Vagina (tissue), 2 donors: ENCODE results near the gene ARHGAP10. TPM values are rescaled to one million over a fixed set of nuclear protein-coding genes. Genes with fewer than 3 reads are reported as not detected.

Experiments used
- DNase-seq, 2 donors: peaks; one replicate each; pipeline ENCODE4 v3.0.0-alpha.2; 2017; ENCODE audit errors: extremely low spot score in 2 of 2
- H3K27ac ChIP-seq: fragments of 200-600 bp; sonication (generic); one replicate; pipeline ENCODE4 v1.5.1; 2019
- H3K27me3 ChIP-seq: fragments of 200-600 bp; sonication (generic); one replicate; pipeline ENCODE4 v1.5.1; 2019
- H3K36me3 ChIP-seq, 2 donors: fragments of 200-600 bp; sonication (generic); one replicate each; pipeline ENCODE4 v1.5.1; 2017 to 2019
- H3K4me1 ChIP-seq: fragments of 200-600 bp; sonication (generic); one replicate; pipeline ENCODE4 v1.5.1; 2019
- H3K4me3 ChIP-seq, 2 donors: fragments of 200-600 bp; sonication (generic); 1 replicate in 1 of 2; 2 replicates in 1 of 2; pipeline ENCODE4 v1.5.1; 2016 to 2019
- H3K9me3 ChIP-seq: fragments of 200-600 bp; sonication (generic); one replicate; pipeline ENCODE4 v1.5.1; 2019
- POLR2A ChIP-seq, 2 donors: fragments of 450-650 bp; IDR thresholded peaks; one replicate each; pipeline ENCODE4 v1.6.1; 2017; ENCODE audit warnings: antibody characterized with exemption in 2 of 2, mild to moderate bottlenecking in 2 of 2, moderate library complexity in 2 of 2
- POLR2AphosphoS5 ChIP-seq, 2 donors: sonication (generic); formaldehyde crosslinking; IDR thresholded peaks; one replicate each; pipeline ENCODE4 v1.9.0; 2017; ENCODE audit warnings: antibody characterized with exemption in 2 of 2, mild to moderate bottlenecking in 2 of 2, low read depth in 1 of 2; ENCODE audit not compliant: insufficient read depth in 1 of 2
- intact Hi-C: fragments of 100-400 bp; cut with DNase I; formaldehyde crosslinking; loops from one replicate; pipeline ENCODE4 v1.15.1; 2023
- total RNA-seq: library from RNA; depleted of rRNA; stranded (reverse); fragments of >200 nt; gene quantifications from one replicate; pipeline ENCODE4 v1.2.3, GENCODE V29; 2016
- TF ChIP-seq, protein P1 (sequence below), 3 experiments: fragments of 450-650 bp in 2 of 3; fragments of 200-600 bp in 1 of 3; sonication (generic) in 1 of 3; IDR thresholded peaks; one replicate each; pipeline ENCODE4 v1.5.1; 2017 to 2019; ENCODE audit warnings: antibody characterized with exemption in 3 of 3, mild to moderate bottlenecking in 2 of 3, moderate library complexity in 2 of 3

Gene ARHGAP10
- total RNA-seq, 1 donor from 2014 or later = 55.5 TPM

DNA sequence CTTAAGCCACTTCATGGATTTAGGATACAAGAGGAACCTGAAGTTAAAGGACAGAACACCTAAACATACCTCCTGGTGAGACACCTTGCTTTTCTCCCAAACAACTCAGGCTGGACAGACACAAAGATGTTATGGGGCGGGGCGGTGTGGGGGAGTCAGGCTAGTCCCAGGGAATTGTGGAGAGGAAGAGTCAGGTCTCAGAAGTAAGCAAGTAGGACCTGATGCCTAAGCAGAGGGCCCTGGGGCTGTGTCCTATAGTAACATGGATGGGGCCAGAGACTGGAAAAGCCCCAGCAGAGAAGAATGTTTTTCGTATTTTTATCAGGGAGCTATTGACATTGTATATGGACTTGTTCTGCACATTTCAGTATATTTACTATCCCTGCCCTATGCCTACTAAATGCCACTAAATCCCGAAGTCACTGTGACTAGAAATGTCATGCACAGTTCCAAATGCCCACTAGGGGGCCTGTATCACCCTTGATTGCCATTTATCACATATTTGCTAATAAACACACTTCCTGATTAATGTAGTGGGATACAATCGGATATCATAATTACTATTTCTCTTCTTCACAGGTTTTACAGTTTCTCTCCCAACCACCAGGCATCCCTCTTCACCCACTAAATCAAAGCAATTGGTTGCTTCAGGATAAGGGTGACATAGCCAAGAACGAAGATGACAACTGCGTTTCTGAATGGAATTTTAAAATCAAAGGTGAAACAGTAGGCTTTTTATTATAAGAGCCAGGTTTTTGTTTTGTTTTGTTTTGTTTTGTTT is 23.8 kb upstream of the ARHGAP10 start:
- Histone ChIP-seq H3K9me3 (no peaks in the 10 kb centered on the region), H3K27ac (no peak overlapping the region), H3K4me1 (peaks cover 5% of the 10 kb centered on the region), H3K4me3 (no peak overlapping the region), H3K27me3 (no peaks in the 10 kb centered on the region), H3K36me3 (no peaks in the 10 kb centered on the region)
- TF ChIP-seq, protein P1, sequence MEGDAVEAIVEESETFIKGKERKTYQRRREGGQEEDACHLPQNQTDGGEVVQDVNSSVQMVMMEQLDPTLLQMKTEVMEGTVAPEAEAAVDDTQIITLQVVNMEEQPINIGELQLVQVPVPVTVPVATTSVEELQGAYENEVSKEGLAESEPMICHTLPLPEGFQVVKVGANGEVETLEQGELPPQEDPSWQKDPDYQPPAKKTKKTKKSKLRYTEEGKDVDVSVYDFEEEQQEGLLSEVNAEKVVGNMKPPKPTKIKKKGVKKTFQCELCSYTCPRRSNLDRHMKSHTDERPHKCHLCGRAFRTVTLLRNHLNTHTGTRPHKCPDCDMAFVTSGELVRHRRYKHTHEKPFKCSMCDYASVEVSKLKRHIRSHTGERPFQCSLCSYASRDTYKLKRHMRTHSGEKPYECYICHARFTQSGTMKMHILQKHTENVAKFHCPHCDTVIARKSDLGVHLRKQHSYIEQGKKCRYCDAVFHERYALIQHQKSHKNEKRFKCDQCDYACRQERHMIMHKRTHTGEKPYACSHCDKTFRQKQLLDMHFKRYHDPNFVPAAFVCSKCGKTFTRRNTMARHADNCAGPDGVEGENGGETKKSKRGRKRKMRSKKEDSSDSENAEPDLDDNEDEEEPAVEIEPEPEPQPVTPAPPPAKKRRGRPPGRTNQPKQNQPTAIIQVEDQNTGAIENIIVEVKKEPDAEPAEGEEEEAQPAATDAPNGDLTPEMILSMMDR (IDR thresholded peaks at IDR 0.05) = peak; percentile 78 to 96 (median 84)
- TF ChIP-seq POLR2AphosphoS5 (IDR thresholded peaks at IDR 0.05; ENCODE audit: insufficient read depth in 1 of 2, low read depth in 1 of 2) = no peak
- DNase-seq = no peak
- intact Hi-C loops = loop anchor here (2.0 kb wide), 1 partner anchor 159 kb away; no protein-coding TSS in a partner anchor

DNA sequence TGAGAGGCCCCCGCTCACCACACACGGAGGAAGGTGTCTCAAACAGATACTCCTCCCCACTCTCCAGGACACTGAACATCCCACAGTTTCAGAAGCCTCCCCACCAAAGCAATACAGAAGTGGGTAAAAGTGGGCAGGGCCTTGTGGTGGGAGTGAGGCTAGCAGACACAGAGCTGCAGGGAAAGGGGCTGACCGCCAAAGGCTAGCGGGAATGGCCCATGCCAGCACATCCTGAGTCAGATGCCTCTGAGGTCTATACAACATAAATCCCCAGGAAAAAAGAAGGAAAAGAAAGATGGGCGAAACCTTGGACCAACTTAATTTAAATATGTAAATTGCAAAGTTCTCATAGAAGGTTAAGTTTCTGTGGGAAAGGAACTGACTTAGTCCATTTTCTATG is 21.9 kb upstream of the ARHGAP10 start:
- Histone ChIP-seq H3K27me3 (no peaks in the 10 kb centered on the region), H3K4me1 (peaks cover 6% of the 10 kb centered on the region), H3K4me3 (no peak overlapping the region), H3K27ac (no peak overlapping the region), H3K36me3 (no peaks in the 10 kb centered on the region), H3K9me3 (no peaks in the 10 kb centered on the region)
- no peak for DNase-seq
- intact Hi-C loops = loop anchor here (2.0 kb wide), 1 partner anchor 157 kb away; no protein-coding TSS in a partner anchor
- no peak for TF ChIP-seq POLR2AphosphoS5 (IDR thresholded peaks at IDR 0.05; ENCODE audit: insufficient read depth in 1 of 2, low read depth in 1 of 2)
- TF ChIP-seq POLR2A (IDR thresholded peaks at IDR 0.05) = no peak
- TF ChIP-seq, protein P1 (IDR thresholded peaks at IDR 0.05) = no peak

DNA sequence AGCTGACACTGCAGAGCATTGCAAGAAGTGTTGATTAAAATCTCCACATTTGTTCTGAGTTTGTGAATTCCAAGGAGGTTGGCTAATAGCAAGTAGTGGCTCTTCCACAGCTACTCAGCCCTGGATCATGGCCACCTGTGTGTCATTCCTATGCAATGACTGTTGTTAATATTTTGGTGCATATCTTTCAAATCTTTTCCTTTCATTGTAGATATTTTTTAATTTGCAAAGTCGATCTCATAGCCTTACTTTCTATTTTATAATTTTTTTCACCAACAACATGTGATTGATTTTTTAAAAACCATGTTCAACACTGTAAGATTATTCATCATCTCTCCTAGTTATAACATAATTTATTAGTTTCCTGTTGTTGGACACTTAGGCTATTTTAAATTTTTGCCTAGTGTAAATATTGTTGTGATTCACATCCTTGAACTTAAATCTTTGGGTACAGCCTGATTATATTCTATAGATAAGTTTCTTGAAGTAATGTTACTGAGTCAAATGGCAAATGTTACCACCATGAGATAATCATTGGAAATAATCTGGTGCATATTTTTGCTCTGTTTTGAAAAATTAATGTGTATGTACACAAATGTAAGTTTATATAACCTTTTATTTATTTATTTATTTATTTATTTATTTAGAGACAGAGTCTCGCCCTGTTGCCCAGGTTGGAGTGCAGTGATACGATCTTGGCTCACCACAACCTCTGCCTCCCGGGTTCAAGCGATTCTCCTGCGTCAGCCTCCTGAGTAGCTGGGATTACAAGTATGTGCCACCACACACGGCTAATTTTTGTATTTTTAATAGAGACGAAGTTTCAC is 17.1 kb upstream of the ARHGAP10 start:
- no peaks in the 10 kb centered on the region for H3K36me3 ChIP-seq
- DNase-seq = no peak
- intact Hi-C loops = no loop called here
- no peaks in the 10 kb centered on the region for H3K27me3 ChIP-seq
- no peaks in the 10 kb centered on the region for H3K9me3 ChIP-seq
- no peak overlapping the region for H3K4me3 ChIP-seq
- H3K4me1 ChIP-seq = peaks cover 6% of the 10 kb centered on the region
- H3K27ac ChIP-seq = peak overlapping the region; percentile 5
- no peak for TF ChIP-seq POLR2A (IDR thresholded peaks at IDR 0.05)
- TF ChIP-seq POLR2AphosphoS5 (IDR thresholded peaks at IDR 0.05; ENCODE audit: insufficient read depth in 1 of 2, low read depth in 1 of 2) = no peak
- TF ChIP-seq, protein P1 (IDR thresholded peaks at IDR 0.05) = no peak

DNA sequence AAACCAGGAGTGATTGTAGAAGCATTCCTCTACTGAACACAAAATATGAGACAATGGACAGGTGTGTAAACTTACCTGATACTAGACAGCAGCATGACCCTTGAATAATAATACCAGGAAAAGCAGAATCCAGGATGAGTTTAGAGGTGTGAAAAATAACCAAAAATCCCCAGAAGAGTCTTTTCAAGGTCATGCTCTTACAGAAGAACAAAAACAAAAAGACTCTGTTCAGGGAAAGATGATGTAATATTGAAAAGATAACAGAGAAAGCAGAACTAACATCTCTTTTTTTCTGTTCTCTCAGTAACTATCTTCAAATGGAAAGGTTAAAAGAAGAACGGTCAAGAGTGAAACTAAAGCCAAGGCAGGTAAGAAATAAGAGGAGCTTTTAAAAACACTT is 14.0 kb upstream of the ARHGAP10 start:
- Histone ChIP-seq H3K27ac (no peak overlapping the region), H3K36me3 (no peaks in the 10 kb centered on the region), H3K4me1 (peaks cover 4% of the 10 kb centered on the region), H3K9me3 (no peaks in the 10 kb centered on the region), H3K27me3 (no peaks in the 10 kb centered on the region), H3K4me3 (no peak overlapping the region)
- DNase-seq = no peak
- TF ChIP-seq POLR2AphosphoS5 (IDR thresholded peaks at IDR 0.05; ENCODE audit: insufficient read depth in 1 of 2, low read depth in 1 of 2) = no peak
- TF ChIP-seq POLR2A (IDR thresholded peaks at IDR 0.05) = no peak
- TF ChIP-seq, protein P1 (IDR thresholded peaks at IDR 0.05) = no peak
- intact Hi-C loops = no loop called here
